ENCODE data around the gene TBC1D1. TPM values are rescaled to one million over a fixed set of nuclear protein-coding genes. Genes with fewer than 3 reads are reported as not detected.

The TBC1D1 gene
- total and polyA plus RNA-seq, 2 donors (not counting 3 experiments of a cell fraction or from before 2014, with no cell fraction given) = 63.5 to 116 TPM

DNA sequence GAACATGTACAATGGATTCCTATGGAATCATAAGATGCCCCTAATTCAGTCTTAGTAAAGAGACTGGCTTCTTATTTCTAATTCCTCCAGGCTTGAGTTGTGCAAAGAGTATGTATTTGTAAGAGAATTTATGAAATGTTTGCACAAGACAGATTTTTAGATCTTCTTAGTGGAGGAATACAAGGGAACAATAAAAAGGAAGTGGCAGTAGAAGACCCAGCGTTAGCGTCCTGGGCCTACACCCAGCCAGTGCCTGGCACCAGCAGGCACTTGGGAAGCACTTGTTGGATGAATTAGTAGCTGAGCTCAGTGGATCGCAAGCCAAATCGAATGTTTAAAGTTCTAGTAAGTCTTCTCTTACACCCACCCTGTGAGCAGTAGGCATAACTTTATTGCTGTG, 226.7 kb downstream of the TBC1D1 start:
- Histone ChIP-seq H3K9me3 (replicated peaks; ENCODE audit: control insufficient read depth, insufficient read depth, low read length) (no peaks in the 10 kb centered on the region), H3K4me1 (ENCODE audit: control insufficient read depth, extremely low read depth, insufficient read depth, low read length) (no peaks in the 10 kb centered on the region), H3K9me1 (replicated peaks; ENCODE audit: control insufficient read depth, extremely low read depth, insufficient read depth, low read length) (no peaks in the 10 kb centered on the region), H3K4me3 (replicated peaks in 1 of 3; ENCODE audit: insufficient read depth in 1 of 3, low read depth in 1 of 3, low read length in 3 of 3) (no peak overlapping the region), H3K4me2 (ENCODE audit: insufficient read depth, low read length) (no peak overlapping the region), H3K79me2 (ENCODE audit: control insufficient read depth, insufficient read depth, low read length) (no peaks in the 10 kb centered on the region), H4K20me1 (replicated peaks; ENCODE audit: control insufficient read depth, extremely low read depth, insufficient read depth, low read length) (no peaks in the 10 kb centered on the region), H3K36me3 (ENCODE audit: control insufficient read depth in 2 of 2, extremely low read depth in 1 of 2, insufficient read depth in 2 of 2, low read length in 2 of 2) (peaks cover 3 to 7% of the 10 kb centered on the region in 2 experiments), H3K27ac (ENCODE audit: insufficient read depth, low read depth, low read length) (no peak overlapping the region), H2AFZ (ENCODE audit: low read depth, low read length) (no peak overlapping the region), H3K27me3 (ENCODE audit: control insufficient read depth in 2 of 2, insufficient read depth in 2 of 2, low read length in 2 of 2) (no peaks in the 10 kb centered on the region), H3K9ac (replicated peaks; ENCODE audit: extremely low read depth, insufficient read depth, low read length) (no peak overlapping the region)
- TF ChIP-seq, protein P1, sequence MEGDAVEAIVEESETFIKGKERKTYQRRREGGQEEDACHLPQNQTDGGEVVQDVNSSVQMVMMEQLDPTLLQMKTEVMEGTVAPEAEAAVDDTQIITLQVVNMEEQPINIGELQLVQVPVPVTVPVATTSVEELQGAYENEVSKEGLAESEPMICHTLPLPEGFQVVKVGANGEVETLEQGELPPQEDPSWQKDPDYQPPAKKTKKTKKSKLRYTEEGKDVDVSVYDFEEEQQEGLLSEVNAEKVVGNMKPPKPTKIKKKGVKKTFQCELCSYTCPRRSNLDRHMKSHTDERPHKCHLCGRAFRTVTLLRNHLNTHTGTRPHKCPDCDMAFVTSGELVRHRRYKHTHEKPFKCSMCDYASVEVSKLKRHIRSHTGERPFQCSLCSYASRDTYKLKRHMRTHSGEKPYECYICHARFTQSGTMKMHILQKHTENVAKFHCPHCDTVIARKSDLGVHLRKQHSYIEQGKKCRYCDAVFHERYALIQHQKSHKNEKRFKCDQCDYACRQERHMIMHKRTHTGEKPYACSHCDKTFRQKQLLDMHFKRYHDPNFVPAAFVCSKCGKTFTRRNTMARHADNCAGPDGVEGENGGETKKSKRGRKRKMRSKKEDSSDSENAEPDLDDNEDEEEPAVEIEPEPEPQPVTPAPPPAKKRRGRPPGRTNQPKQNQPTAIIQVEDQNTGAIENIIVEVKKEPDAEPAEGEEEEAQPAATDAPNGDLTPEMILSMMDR (IDR thresholded peaks at IDR 0.05; ENCODE audit: extremely low read depth in 1 of 2, insufficient read depth in 1 of 2, low read depth in 1 of 2, low read length in 2 of 2) = no peak
- no peak for TF ChIP-seq JUN (IDR thresholded peaks at IDR 0.05; ENCODE audit: borderline replicate concordance, insufficient read depth, insufficient read length, low read depth)
- no peak for TF ChIP-seq FOS (IDR thresholded peaks at IDR 0.05; ENCODE audit: borderline replicate concordance, insufficient read depth, low read length)
- TF ChIP-seq, protein P2, sequence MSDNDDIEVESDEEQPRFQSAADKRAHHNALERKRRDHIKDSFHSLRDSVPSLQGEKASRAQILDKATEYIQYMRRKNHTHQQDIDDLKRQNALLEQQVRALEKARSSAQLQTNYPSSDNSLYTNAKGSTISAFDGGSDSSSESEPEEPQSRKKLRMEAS (IDR thresholded peaks at IDR 0.05; ENCODE audit: insufficient read depth, insufficient read length) = no peak
- no peak for TF ChIP-seq MYC (IDR thresholded peaks at IDR 0.05; ENCODE audit: low read depth, low read length)
- no peak for TF ChIP-seq GATA2 (IDR thresholded peaks at IDR 0.05; ENCODE audit: insufficient read depth, insufficient read length, low read depth, low read length)
- TF ChIP-seq EZH2 (IDR thresholded peaks at IDR 0.05; ENCODE audit: borderline replicate concordance, low read depth, low read length, severe bottlenecking) = no peak
- no peak for TF ChIP-seq POLR2A (IDR thresholded peaks at IDR 0.05; ENCODE audit: low read depth, low read length)
- no peak for TF ChIP-seq POLR2AphosphoS5 (IDR thresholded peaks at IDR 0.05; ENCODE audit: insufficient read depth, low read depth, low read length)
- no peak for FAIRE-seq
- DNase-seq (ENCODE audit: low read depth, low spot score) = no peak
- intact Hi-C loops (cut with micrococcal nuclease) = no loop called here
- POLR2A ChIA-PET = no interaction called here
- CTCF ChIA-PET = no interaction called here
- no TSS peak for BruUV-seq (replicated peaks)
- dilution Hi-C loops (cut with MboI; ENCODE audit: extremely low pct_ligation_motif_present, low sequenced_read_pairs) = no loop called here

All from endothelial cell of umbilical vein (primary cell).